GM18526 (cell line): Measurements from ENCODE around the gene PLTP.

Source experiments
- POLR2A ChIP-seq: IDR thresholded peaks from 3 replicates; pipeline ENCODE4 v1.6.1; 2011; ENCODE audit not compliant: insufficient read length; ENCODE audit errors: extremely low read depth

Gene PLTP

DNA sequence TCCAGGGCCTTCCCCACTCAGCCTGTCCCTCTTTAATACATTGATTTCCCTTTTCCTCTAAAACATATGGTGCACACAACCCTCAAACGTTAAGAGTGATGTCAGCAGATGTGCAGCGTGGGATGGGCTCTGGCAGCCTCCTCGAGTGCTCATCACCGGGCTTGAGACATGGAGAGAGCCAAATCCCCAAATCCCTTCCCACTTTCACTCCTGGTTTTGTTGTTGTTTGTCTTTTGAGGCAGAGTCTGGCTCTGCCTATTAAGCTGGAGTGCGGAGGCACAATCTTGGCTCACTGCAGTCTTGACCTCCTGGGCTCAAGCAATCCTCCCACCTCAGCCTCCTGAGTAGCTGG, 5.8 kb upstream of the PLTP start:
- TF ChIP-seq POLR2A: no peak

DNA sequence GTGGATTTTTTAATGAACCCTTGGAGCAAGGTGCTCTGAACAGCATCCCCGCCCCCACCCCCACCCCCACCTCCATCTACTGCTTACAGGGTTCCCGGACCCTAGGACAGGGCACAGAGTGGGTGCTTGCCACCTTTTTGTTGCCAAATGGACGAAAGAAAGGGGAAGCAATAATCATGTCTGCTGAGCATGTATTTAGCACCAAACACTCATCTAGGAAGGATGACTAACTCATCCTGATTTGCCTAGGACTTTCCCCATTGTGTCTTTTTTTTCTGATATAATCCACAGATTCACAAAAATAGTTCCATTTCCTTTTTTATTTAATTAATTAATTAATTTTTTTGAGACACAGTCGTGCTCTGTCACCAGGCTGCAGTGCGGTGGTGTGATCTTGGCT, 1.2 kb upstream of the PLTP start:
- no peak for TF ChIP-seq POLR2A

DNA sequence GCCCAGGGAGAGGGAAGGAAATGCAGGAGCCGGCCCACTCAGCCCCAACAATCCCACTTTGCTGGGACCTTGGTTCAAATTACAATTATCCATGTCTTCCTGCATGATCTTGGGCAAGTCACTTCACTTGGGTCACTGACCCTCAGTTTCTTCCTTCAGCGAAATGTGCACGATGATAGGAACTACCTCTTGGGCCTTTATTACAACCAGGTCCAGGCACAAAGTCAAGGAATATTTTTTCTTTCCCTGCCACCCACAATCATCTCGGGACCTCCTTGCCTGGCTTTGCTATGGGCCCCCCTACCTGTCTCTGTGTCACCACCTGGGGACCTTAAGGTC, 358 bp upstream of the PLTP start:
- no peak for TF ChIP-seq POLR2A

DNA sequence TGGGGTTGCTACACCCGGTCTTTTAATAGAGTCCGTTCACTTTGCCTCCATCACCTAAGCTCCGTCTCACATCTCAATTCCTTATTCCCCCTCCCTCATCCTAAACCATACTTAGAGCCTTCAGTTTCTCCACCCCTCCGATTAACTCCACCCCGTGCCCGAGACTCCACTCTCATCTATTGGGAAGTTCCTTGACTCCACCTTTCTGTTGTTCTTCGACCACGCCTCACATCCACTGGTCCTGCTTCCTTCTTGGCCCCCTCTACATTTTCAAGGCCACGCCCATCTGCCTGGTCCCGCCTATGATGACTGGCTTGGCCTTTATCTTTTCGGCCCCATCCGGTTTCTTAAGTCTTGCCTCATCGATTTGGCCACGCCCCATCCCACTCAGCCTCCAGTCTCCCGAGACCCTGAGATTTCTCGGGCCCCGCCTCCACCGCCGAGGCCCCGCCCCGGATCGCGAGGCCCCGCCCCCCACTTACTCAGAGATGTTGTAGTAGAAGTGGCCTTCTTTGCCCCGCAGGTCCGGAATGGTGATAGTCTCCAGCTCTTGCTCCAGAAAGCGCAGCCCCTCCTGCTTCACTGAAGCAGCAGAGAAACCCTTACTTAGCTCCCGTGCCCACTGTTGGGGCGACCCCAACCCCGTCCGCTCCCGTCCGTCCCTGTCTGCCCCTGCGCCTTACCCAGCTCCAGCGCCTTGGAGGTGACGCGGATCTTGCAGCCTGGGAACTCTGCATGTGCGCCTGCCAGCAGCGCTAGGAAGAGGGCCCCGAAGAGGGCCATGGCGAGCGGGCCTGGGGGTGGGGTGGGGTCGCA, 1.1 kb downstream of the PLTP start:
- TF ChIP-seq POLR2A: peak; percentile 64

- no peak for TF ChIP-seq POLR2A
Observed at GRCh38 chr20:45909817-45910669, 1.9 kb downstream of the PLTP start.

DNA sequence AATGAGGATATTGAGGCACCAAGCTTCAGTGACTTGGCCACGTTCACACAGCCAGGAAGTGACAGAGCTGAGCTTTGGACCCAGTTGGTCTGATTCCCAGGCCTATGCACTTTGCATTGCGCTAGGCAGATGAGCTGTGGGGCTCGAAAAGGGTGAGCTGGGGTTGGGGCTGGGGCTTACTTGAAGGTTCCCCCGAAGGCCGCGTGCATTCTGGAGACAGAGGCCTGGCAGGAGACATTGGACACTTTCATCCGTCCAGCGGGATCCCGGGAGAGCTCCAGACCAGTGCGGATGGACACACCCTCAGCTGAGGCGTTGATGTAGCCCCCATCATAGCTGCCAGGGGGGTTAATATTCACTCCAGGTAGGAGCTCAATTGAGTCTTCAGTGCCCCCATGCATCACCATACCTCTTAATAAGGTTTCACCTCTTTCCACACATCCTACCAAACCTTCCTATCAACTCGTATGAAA, 2.6 kb downstream of the PLTP start:
- TF ChIP-seq POLR2A: no peak

GRCh38 chr20:45908084-45908483, 3.9 kb downstream of the PLTP start:
- no peak for TF ChIP-seq POLR2A

DNA sequence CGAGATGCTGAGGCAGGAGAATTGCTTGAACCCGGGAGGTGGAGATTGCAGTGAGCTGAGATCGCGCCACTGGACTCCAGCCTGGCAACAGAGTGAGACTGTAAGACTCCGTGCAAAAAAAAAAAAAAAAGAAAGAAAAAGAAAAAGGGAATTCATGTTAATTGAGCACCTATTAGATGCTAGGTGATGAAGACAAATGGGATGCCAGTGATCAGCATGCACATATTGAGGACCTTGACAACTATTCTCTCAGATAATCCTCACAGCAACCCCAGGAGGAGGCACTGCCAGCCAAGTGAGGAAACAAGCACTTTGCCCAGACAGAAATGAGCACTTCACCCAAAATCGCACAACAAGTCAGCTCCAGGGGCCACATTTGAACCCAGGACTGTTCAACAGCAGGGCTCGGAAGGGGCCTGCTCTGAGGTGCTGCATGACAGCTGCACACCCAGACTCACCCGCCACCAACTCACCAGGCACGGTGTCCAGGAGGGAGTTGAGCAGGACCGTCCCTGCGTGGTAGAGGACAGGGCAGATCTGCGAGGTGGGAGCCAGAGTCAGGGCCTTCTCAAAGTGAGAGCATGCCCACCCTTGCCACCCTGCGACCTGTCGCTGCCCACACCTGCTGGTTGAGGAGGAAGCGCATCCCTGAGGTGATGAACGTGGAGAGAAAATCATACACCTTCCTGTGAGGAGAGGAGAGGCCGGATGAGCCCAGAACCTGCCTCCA, 4.6 kb downstream of the PLTP start:
- no peak for TF ChIP-seq POLR2A

GRCh38 chr20:45905505-45906079, 6.4 kb downstream of the PLTP start:
- TF ChIP-seq POLR2A: no peak

GRCh38 chr20:45904583-45905504, 7.1 kb downstream of the PLTP start:
- TF ChIP-seq POLR2A: no peak

DNA sequence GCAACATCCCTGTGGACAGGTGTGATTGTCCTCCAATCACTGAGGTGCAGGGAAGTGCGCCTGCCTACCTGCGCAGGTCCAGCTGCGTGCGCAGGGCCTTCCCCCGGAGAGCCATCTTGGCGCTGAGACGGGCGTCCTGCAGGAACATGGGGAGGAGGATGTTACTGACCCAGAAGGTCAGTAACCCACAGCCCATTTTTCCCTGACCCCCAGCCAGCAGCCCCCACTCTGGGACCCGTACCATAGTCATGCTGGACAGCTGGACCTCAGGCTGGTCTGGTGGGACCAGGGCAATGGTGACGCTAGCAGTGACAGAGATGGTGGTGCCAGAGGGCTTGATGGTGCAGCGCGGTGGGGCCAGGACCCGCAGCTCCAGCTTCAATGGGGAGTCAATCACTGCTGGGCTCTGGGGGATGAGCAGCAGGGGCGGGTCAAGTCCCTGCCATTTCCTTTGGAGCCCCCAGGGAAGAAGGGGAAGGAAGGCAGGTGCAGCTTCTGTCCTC, 9.7 kb downstream of the PLTP start:
- TF ChIP-seq POLR2A: no peak

DNA sequence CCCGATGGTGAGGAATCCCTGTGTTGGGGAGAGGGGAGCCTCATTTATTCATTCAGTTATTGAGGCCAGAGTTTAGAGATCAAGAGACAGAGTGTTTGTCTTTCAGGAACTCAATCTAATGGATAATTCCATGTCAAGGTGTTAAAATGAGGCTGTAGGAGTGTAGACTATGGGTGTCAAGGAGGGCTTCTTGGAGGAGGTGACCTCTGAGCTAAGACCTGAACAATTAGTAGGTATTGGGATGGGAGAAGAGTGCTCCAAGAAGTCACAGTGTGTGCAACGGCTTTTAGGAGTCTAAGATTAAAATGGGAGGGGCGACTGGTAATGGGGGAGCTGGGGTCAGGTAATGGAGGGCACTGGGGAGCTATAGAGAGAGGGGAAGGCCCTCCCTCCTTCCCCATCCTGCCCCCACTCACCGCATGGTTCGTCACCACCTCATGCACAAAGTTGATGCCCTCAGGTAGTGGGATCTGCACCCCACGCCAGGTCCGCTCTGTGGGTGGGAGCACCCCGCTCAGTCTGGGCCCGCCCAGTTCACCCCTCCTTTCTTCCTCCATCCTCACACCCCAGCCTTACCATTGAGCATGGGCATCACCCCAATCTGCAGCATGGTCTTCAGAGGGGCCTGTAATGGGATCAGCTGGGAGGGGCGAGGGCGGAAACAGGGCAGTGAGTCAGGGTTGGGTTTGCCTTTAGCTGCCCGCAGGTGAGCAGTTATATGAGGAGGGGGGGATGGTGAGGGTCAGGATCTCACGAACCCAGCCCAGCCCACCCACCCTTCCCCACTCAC, 12.7 kb downstream of the PLTP start:
- no peak for TF ChIP-seq POLR2A

DNA sequence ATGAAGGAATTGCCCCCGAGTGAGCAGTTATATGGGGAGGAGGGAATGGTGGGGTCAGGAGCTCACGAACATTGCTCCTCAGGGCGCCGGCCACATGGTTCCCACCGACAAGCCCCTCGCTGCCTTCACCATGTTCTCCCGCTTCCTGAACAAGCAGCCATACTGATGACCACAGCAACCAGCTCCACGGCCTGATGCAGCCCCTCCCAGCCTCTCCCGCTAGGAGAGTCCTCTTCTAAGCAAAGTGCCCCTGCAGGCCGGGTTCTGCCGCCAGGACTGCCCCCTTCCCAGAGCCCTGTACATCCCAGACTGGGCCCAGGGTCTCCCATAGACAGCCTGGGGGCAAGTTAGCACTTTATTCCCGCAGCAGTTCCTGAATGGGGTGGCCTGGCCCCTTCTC, 13.7 kb downstream of the PLTP start:
- TF ChIP-seq POLR2A: no peak
